Astrocyte (in vitro differentiated cells and primary cell): ENCODE measurements around the gene PIK3C2B. TPM values are rescaled to one million over a fixed set of nuclear protein-coding genes. Genes with fewer than 3 reads are reported as not detected.

Experiments used
- DNase-seq: peaks from one replicate; pipeline ENCODE4 v3.0.0-alpha.2; 2010; ENCODE audit warnings: low read depth
- FAIRE-seq: peaks from 2 replicates; lab custom pipeline; 2011; peaks lifted over from hg19 to GRCh38; lab: Jason Lieb, UNC
- H2AFZ ChIP-seq: 2 replicates; pipeline ENCODE4 v1.6.0; 2012; ENCODE audit warnings: low read depth, low read length, inconsistent platforms
- H3K27ac ChIP-seq: 2 replicates; pipeline ENCODE4 v1.5.1; 2011; ENCODE audit warnings: low read depth, low read length, inconsistent platforms
- H3K27me3 ChIP-seq: 2 replicates; pipeline ENCODE4 v1.6.0; 2011; ENCODE audit warnings: low read length, inconsistent platforms; ENCODE audit not compliant: insufficient read depth
- H3K36me3 ChIP-seq: 2 replicates; pipeline ENCODE4 v1.5.1; 2011; ENCODE audit warnings: low read length, inconsistent platforms; ENCODE audit not compliant: insufficient read depth
- H3K4me1 ChIP-seq: 2 replicates; pipeline ENCODE4 v1.5.1; 2011; ENCODE audit warnings: low read length, inconsistent platforms; ENCODE audit not compliant: insufficient read depth
- H3K4me2 ChIP-seq: 2 replicates; pipeline ENCODE4 v1.6.0; 2012; ENCODE audit warnings: low read length, inconsistent platforms
- H3K4me3 ChIP-seq: 2 replicates; pipeline ENCODE4 v1.5.1; 2011; ENCODE audit warnings: low read depth, mild to moderate bottlenecking, low read length, inconsistent platforms; ENCODE audit not compliant: insufficient read depth
- H3K79me2 ChIP-seq: 2 replicates; pipeline ENCODE4 v1.6.0; 2012; ENCODE audit warnings: mild to moderate bottlenecking, low read length, inconsistent platforms; ENCODE audit not compliant: insufficient read depth
- H3K9ac ChIP-seq: 2 replicates; pipeline ENCODE4 v1.6.0; 2012; ENCODE audit warnings: mild to moderate bottlenecking, low read length, inconsistent platforms
- H3K9me3 ChIP-seq: 2 replicates; pipeline ENCODE4 v1.5.1; 2012; ENCODE audit warnings: low read depth, mild to moderate bottlenecking, low read length, inconsistent platforms; ENCODE audit not compliant: insufficient read depth
- H4K20me1 ChIP-seq: 2 replicates; pipeline ENCODE4 v1.6.0; 2012; ENCODE audit warnings: low read length, inconsistent platforms; ENCODE audit not compliant: insufficient read depth
- H3K27ac Mint-ChIP-seq: one replicate; pipeline ENCODE4 v1.8.0; 2021; ENCODE audit warnings: mild to moderate bottlenecking, mixed read lengths; ENCODE audit not compliant: unreplicated experiment
- H3K27me3 Mint-ChIP-seq: one replicate; pipeline ENCODE4 v1.8.0; 2021; ENCODE audit warnings: low read depth, mixed read lengths; ENCODE audit not compliant: unreplicated experiment
- H3K36me3 Mint-ChIP-seq: one replicate; pipeline ENCODE4 v1.8.0; 2021; ENCODE audit warnings: low read depth, mixed read lengths; ENCODE audit not compliant: unreplicated experiment
- H3K4me1 Mint-ChIP-seq: one replicate; pipeline ENCODE4 v1.8.0; 2021; ENCODE audit warnings: low read depth, mixed read lengths; ENCODE audit not compliant: unreplicated experiment
- H3K4me3 Mint-ChIP-seq: one replicate; pipeline ENCODE4 v1.8.0; 2021; ENCODE audit warnings: mild to moderate bottlenecking, moderate library complexity, mixed read lengths; ENCODE audit not compliant: unreplicated experiment
- H3K9me3 Mint-ChIP-seq: one replicate; pipeline ENCODE4 v1.8.0; 2021; ENCODE audit warnings: mild to moderate bottlenecking, mixed read lengths; ENCODE audit not compliant: unreplicated experiment
- EZH2 ChIP-seq: IDR thresholded peaks from 2 replicates; pipeline ENCODE4 v1.6.1; 2012; ENCODE audit warnings: mild to moderate bottlenecking, low read length, inconsistent platforms; ENCODE audit not compliant: insufficient read depth
- total RNA-seq: library from RNA; stranded (reverse); gene quantifications from 2 replicates; pipeline ENCODE4 v1.2.1, GENCODE V29; 2021
- TF ChIP-seq, protein P1 (sequence below): IDR thresholded peaks from 2 replicates; pipeline ENCODE4 v1.5.1; 2011; ENCODE audit warnings: low read depth, mild to moderate bottlenecking, inconsistent platforms, low read length, moderate library complexity; ENCODE audit not compliant: insufficient read depth

The PIK3C2B gene
- total RNA-seq, 1 donor from 2014 or later, result 19.3 TPM

DNA sequence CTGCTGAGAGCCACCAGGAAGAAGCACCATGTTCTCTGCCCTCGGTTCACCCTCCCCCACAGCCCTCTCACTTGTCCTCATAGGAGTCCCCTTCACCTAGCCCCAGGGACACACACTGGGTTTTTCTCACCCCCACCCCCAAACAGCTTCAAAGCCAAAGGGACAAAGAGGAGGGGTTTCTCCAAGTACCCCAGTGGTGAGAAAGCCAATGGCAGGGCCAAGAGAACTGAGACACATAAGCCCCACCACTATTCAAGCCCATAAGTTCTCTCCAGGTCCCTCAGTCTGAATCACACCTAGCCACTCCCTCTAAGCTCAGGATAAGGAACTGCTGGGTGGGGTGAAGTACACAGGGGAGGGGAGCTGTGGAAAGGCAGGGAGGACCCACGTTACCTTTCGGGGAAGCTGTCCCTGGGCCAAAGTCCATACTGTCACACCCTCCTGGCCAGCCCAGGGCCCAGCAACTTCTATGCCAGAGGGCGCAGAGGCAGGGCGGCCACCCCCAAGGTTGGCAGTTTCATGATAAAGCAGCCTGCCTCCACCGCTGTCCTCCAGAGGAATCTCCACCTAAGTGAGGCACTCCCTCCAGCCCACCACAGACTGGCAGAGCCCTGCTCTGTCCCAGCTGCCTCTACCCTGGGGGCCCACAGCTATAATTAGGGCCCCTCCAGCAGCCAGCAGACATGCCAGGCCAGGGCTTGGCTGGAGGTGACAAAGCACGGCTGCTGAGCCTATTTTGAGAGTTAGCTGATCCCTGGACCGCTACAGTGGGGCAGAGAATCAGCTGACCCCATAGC, 43.9 kb downstream of the PIK3C2B start:
- no peaks in the 10 kb centered on the region for H3K4me1 ChIP-seq
- no peak overlapping the region for H3K27ac ChIP-seq
- no peak overlapping the region for H3K4me3 ChIP-seq
- H3K4me2 ChIP-seq, result no peak overlapping the region
- H4K20me1 ChIP-seq, result no peaks in the 10 kb centered on the region
- H3K27me3 ChIP-seq, result no peaks in the 10 kb centered on the region
- no peak overlapping the region for H3K27ac Mint-ChIP-seq
- peaks cover 40% of the 10 kb centered on the region for H3K36me3 Mint-ChIP-seq
- H3K79me2 ChIP-seq, result no peaks in the 10 kb centered on the region
- no peak overlapping the region for H3K9ac ChIP-seq
- H3K9me3 Mint-ChIP-seq, result no peaks in the 10 kb centered on the region
- H3K4me1 Mint-ChIP-seq, result no peaks in the 10 kb centered on the region
- H3K27me3 Mint-ChIP-seq, result peaks cover 6% of the 10 kb centered on the region
- H3K36me3 ChIP-seq, result no peaks in the 10 kb centered on the region
- no peak for FAIRE-seq
- DNase-seq, result no peak
- H3K4me3 Mint-ChIP-seq, result no peak overlapping the region
- TF ChIP-seq, protein P1, sequence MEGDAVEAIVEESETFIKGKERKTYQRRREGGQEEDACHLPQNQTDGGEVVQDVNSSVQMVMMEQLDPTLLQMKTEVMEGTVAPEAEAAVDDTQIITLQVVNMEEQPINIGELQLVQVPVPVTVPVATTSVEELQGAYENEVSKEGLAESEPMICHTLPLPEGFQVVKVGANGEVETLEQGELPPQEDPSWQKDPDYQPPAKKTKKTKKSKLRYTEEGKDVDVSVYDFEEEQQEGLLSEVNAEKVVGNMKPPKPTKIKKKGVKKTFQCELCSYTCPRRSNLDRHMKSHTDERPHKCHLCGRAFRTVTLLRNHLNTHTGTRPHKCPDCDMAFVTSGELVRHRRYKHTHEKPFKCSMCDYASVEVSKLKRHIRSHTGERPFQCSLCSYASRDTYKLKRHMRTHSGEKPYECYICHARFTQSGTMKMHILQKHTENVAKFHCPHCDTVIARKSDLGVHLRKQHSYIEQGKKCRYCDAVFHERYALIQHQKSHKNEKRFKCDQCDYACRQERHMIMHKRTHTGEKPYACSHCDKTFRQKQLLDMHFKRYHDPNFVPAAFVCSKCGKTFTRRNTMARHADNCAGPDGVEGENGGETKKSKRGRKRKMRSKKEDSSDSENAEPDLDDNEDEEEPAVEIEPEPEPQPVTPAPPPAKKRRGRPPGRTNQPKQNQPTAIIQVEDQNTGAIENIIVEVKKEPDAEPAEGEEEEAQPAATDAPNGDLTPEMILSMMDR, result no peak
- TF ChIP-seq EZH2, result no peak
- H2AFZ ChIP-seq, result no peak overlapping the region
- H3K9me3 ChIP-seq, result no peaks in the 10 kb centered on the region

- Histone ChIP-seq H3K9ac (no peak overlapping the region), H3K27me3 (no peaks in the 10 kb centered on the region), H3K4me2 (no peak overlapping the region), H3K27ac (no peak overlapping the region), H3K36me3 (no peaks in the 10 kb centered on the region), H3K79me2 (no peaks in the 10 kb centered on the region), H4K20me1 (no peaks in the 10 kb centered on the region), H3K4me1 (no peaks in the 10 kb centered on the region), H3K9me3 (no peaks in the 10 kb centered on the region), H2AFZ (no peak overlapping the region), H3K4me3 (no peak overlapping the region)
- no peaks in the 10 kb centered on the region for H3K4me1 Mint-ChIP-seq
- H3K27me3 Mint-ChIP-seq, result peaks cover 6% of the 10 kb centered on the region
- peaks cover 38% of the 10 kb centered on the region for H3K36me3 Mint-ChIP-seq
- no peak for FAIRE-seq
- H3K9me3 Mint-ChIP-seq, result no peaks in the 10 kb centered on the region
- H3K27ac Mint-ChIP-seq, result no peak overlapping the region
- DNase-seq, result no peak
- no peak overlapping the region for H3K4me3 Mint-ChIP-seq
- TF ChIP-seq, protein P1, result no peak
- TF ChIP-seq EZH2, result no peak
Observed at GRCh38 chr1:204449678-204450280, 44.8 kb downstream of the PIK3C2B start.
